NCI-H524 treated with DMSO at 0.1 percent for 48 hours (cell line): ENCODE measurements around the gene GPC3.
"Not testable (repeated sequence)": the region's sequence is repeated elsewhere in the genome, so short reads cannot be mapped to it uniquely, and the experiment has no call there.

Experiments
- DNase-seq: peaks from one replicate; lab custom pipeline; 2025; lab: John Stamatoyannopoulos, UW

GPC3 gene

GRCh38 chrX:133762976-133763548 lies 222.3 kb downstream of the GPC3 start:
- not testable (repeated sequence) for DNase-seq

- no peak for DNase-seq
These were observed 230.7 kb downstream of the GPC3 start for GRCh38 chrX:133754657-133755056.

- no peak for DNase-seq
These were observed 235.4 kb downstream of the GPC3 start for GRCh38 chrX:133749951-133750350.

GRCh38 chrX:133749370-133749769 lies 236.0 kb downstream of the GPC3 start:
- DNase-seq = no peak

- no peak for DNase-seq
These were observed 238.2 kb downstream of the GPC3 start for GRCh38 chrX:133747196-133747595.

- DNase-seq = no peak
These were observed 238.8 kb downstream of the GPC3 start for GRCh38 chrX:133746593-133746992.

GRCh38 chrX:133745349-133745748 lies 240.0 kb downstream of the GPC3 start:
- DNase-seq = no peak

- DNase-seq = no peak
These were observed 242.6 kb downstream of the GPC3 start for GRCh38 chrX:133742602-133743305.

- no peak for DNase-seq
These were observed 244.1 kb downstream of the GPC3 start for GRCh38 chrX:133741303-133741702.

GRCh38 chrX:133726642-133727041 lies 258.8 kb downstream of the GPC3 start:
- no peak for DNase-seq

- peak; percentile 23 for DNase-seq
These were observed 259.2 kb downstream of the GPC3 start for GRCh38 chrX:133726211-133726630.

GRCh38 chrX:133723930-133724329 lies 261.5 kb downstream of the GPC3 start:
- no peak for DNase-seq

- no peak for DNase-seq
These were observed 262.6 kb downstream of the GPC3 start for GRCh38 chrX:133722756-133723155.

- DNase-seq = not testable (repeated sequence)
These were observed 265.1 kb downstream of the GPC3 start for GRCh38 chrX:133720269-133720668.

- no peak for DNase-seq
These were observed 269.7 kb downstream of the GPC3 start for GRCh38 chrX:133715715-133716114.

GRCh38 chrX:133709501-133709900 lies 275.9 kb downstream of the GPC3 start:
- no peak for DNase-seq

GRCh38 chrX:133706890-133707289 lies 278.5 kb downstream of the GPC3 start:
- no peak for DNase-seq

- no peak for DNase-seq
These were observed 283.2 kb downstream of the GPC3 start for GRCh38 chrX:133702230-133702629.

GRCh38 chrX:133699023-133699728 lies 286.2 kb downstream of the GPC3 start:
- no peak for DNase-seq

- DNase-seq = no peak
These were observed 287.1 kb downstream of the GPC3 start for GRCh38 chrX:133698298-133698697.

- DNase-seq = no peak
These were observed 287.7 kb downstream of the GPC3 start for GRCh38 chrX:133697656-133698055.

- no peak for DNase-seq
These were observed 295.3 kb downstream of the GPC3 start for GRCh38 chrX:133689997-133690599.

- DNase-seq = peak; percentile 96
These were observed 299.6 kb downstream of the GPC3 start for GRCh38 chrX:133685822-133686221.
